DOHH2 (cell line): ENCODE data around the gene USP12.

Source experiments
- CTCF ChIP-seq: fragments of 200-600 bp; sonication (generic); IDR thresholded peaks from one replicate; pipeline ENCODE4 v1.5.1; 2014; ENCODE audit warnings: antibody characterized with exemption, mild to moderate bottlenecking, low read depth, low read length; ENCODE audit not compliant: poor library complexity, severe bottlenecking
- EZH2phosphoT487 ChIP-seq: fragments of 200-600 bp; sonication (generic); IDR thresholded peaks from 2 replicates; pipeline ENCODE4 v1.6.1; 2017; ENCODE audit warnings: borderline replicate concordance, mild to moderate bottlenecking, antibody characterized with exemption, low read length, moderate library complexity, mixed read lengths

GRCh38 chr13:27211771-27212364 lies 40.3 kb upstream of the USP12 start:
- TF ChIP-seq CTCF, result no peak
- no peak for TF ChIP-seq EZH2phosphoT487
